ENCODE measurements around the gene ST8SIA6. TPM values are rescaled to one million over a fixed set of nuclear protein-coding genes. Genes with fewer than 3 reads are reported as not detected.

ST8SIA6 gene
- total RNA-seq, 2 donors from 2014 or later = 1.5 to 8.9 TPM

- ATAC-seq (ENCODE audit: insufficient number of reproducible peaks, low FRiP score, low read depth) = no peak
- Histone ChIP-seq H3K27me3 (replicated peaks; ENCODE audit: insufficient read depth) (no peaks in the 10 kb centered on the region), H3K9me3 (no peaks in the 10 kb centered on the region), H3K4me1 (ENCODE audit: control insufficient read depth in 1 of 2, low read depth in 2 of 2) (peaks cover 0 to 8% of the 10 kb centered on the region in 2 donors), H3K36me3 (no peaks in the 10 kb centered on the region), H3K27ac (no peak overlapping the region), H3K4me3 (no peak overlapping the region)
- no peak for TF ChIP-seq CTCF (IDR thresholded peaks at IDR 0.05)
- no peak for DNase-seq (ENCODE audit: low spot score)
Measured at GRCh38 chr10:17429490-17429889, 24.9 kb downstream of the ST8SIA6 start.

- no peak overlapping the region for H3K4me3 ChIP-seq
- no peak overlapping the region for H3K27ac ChIP-seq
- no peaks in the 10 kb centered on the region for H3K9me3 ChIP-seq
- ATAC-seq (ENCODE audit: insufficient number of reproducible peaks, low FRiP score, low read depth) = no peak
- TF ChIP-seq CTCF (IDR thresholded peaks at IDR 0.05) = no peak
- no peaks in the 10 kb centered on the region for H3K27me3 ChIP-seq (replicated peaks; ENCODE audit: insufficient read depth)
- H3K36me3 ChIP-seq = no peaks in the 10 kb centered on the region
- DNase-seq (ENCODE audit: low spot score) = no peak
- peaks cover 0 to 7% of the 10 kb centered on the region in 2 donors for H3K4me1 ChIP-seq (ENCODE audit: control insufficient read depth in 1 of 2, low read depth in 2 of 2)
Measured at GRCh38 chr10:17428351-17429097, 25.9 kb downstream of the ST8SIA6 start.

GRCh38 chr10:17427666-17428350 lies 26.6 kb downstream of the ST8SIA6 start:
- no peaks in the 10 kb centered on the region for H3K36me3 ChIP-seq
- no peaks in the 10 kb centered on the region for H3K27me3 ChIP-seq (replicated peaks; ENCODE audit: insufficient read depth)
- peaks cover 0 to 7% of the 10 kb centered on the region in 2 donors for H3K4me1 ChIP-seq (ENCODE audit: control insufficient read depth in 1 of 2, low read depth in 2 of 2)
- DNase-seq (ENCODE audit: low spot score) (no peak), ATAC-seq (ENCODE audit: insufficient number of reproducible peaks, low FRiP score, low read depth) (no peak)
- H3K4me3 ChIP-seq = no peak overlapping the region
- no peak overlapping the region for H3K27ac ChIP-seq
- no peaks in the 10 kb centered on the region for H3K9me3 ChIP-seq
- no peak for TF ChIP-seq CTCF (IDR thresholded peaks at IDR 0.05)

GRCh38 chr10:17427201-17427600 lies 27.2 kb downstream of the ST8SIA6 start:
- Histone ChIP-seq H3K36me3 (no peaks in the 10 kb centered on the region), H3K9me3 (no peaks in the 10 kb centered on the region), H3K4me1 (ENCODE audit: control insufficient read depth in 1 of 2, low read depth in 2 of 2) (peaks cover 0 to 7% of the 10 kb centered on the region in 2 donors), H3K27ac (no peak overlapping the region), H3K4me3 (no peak overlapping the region), H3K27me3 (replicated peaks; ENCODE audit: insufficient read depth) (no peaks in the 10 kb centered on the region)
- no peak for TF ChIP-seq CTCF (IDR thresholded peaks at IDR 0.05)
- DNase-seq (ENCODE audit: low spot score) = no peak
- ATAC-seq (ENCODE audit: insufficient number of reproducible peaks, low FRiP score, low read depth) = no peak

- DNase-seq (ENCODE audit: low spot score) (no peak), ATAC-seq (ENCODE audit: insufficient number of reproducible peaks, low FRiP score, low read depth) (no peak)
- no peak overlapping the region for H3K27ac ChIP-seq
- H3K36me3 ChIP-seq = no peaks in the 10 kb centered on the region
- no peak for TF ChIP-seq CTCF (IDR thresholded peaks at IDR 0.05)
- peaks cover 0 to under 1% of the 10 kb centered on the region in 2 donors for H3K4me1 ChIP-seq (ENCODE audit: control insufficient read depth in 1 of 2, low read depth in 2 of 2)
- H3K27me3 ChIP-seq (replicated peaks; ENCODE audit: insufficient read depth) = no peaks in the 10 kb centered on the region
- H3K4me3 ChIP-seq = no peak overlapping the region
- no peaks in the 10 kb centered on the region for H3K9me3 ChIP-seq
Measured at GRCh38 chr10:17426263-17426750, 28.1 kb downstream of the ST8SIA6 start.

All from thoracic aorta (tissue), 2 donors.